ENCODE results near the gene ITPK1. TPM values are rescaled to one million over a fixed set of nuclear protein-coding genes. Genes with fewer than 3 reads are reported as not detected.

Gene ITPK1
- polyA plus RNA-seq, 1 of the 3 experiments (the other 2 are of a cell fraction) = 23.2 TPM

GRCh38 chr14:93008381-93008780, 107.3 kb downstream of the ITPK1 start:
- H3K79me2 ChIP-seq (ENCODE audit: insufficient read depth) = no peaks in the 10 kb centered on the region
- H3K4me3 ChIP-seq (ENCODE audit: low read depth in 2 of 2, low read length in 1 of 2) = no peak overlapping the region
- peak; percentile 82 for DNase-seq
- no peaks in the 10 kb centered on the region for H3F3A ChIP-seq (replicated peaks; ENCODE audit: insufficient read depth)
- TF ChIP-seq FOXM1 (IDR thresholded peaks at IDR 0.05; ENCODE audit: low read depth) = no peak
- peak; percentile 48 for TF ChIP-seq CHD2 (IDR thresholded peaks at IDR 0.05; ENCODE audit: low read length, partially characterized antibody)
- TF ChIP-seq MXI1 (IDR thresholded peaks at IDR 0.05; ENCODE audit: low read depth, low read length) = peak; percentile 86
- TF ChIP-seq POLR2AphosphoS5 (IDR thresholded peaks at IDR 0.05; ENCODE audit: low read depth, low read length) = no peak
- TF ChIP-seq RCOR1 (IDR thresholded peaks at IDR 0.05; ENCODE audit: low read length) = peak; percentile 49
- peak; percentile 8; the same call in 1 of the 2 replicates for TF ChIP-seq RAD21 (IDR thresholded peaks at IDR 0.05; ENCODE audit: low read length)
- peak in 1 of 2 experiments; percentile 74; a peak in 2 of 4 replicates for TF ChIP-seq EP300 (IDR thresholded peaks at IDR 0.05; ENCODE audit: borderline replicate concordance in 1 of 2, low read depth in 1 of 2, low read length in 1 of 2)
- TF ChIP-seq GATA2 (CRISPR knock-in tag; IDR thresholded peaks at IDR 0.05) = peak; percentile 35; the same call in 1 of the 2 replicates
- H3K4me2 ChIP-seq = peak overlapping the region; percentile 7; the same call in 1 of the 2 replicates
- no peaks in the 10 kb centered on the region for H3K9me3 ChIP-seq
- POLR2A ChIA-PET = interaction anchor here (1.1 to 8.4 kb wide), 4 partner anchors 11 to 123 kb away, joined by 3 to 39 read pairs (median 8); no protein-coding TSS in a partner anchor
- H3K27me3 ChIP-seq (ENCODE audit: insufficient read depth) = no peaks in the 10 kb centered on the region
- 51% methylated on average over 9 of the region's 9 CpGs for WGBS (ENCODE audit: low lambda C conversion rate)
- 0 out of 2 replicates have a peak, but pooled peaks cover 3% of the 10 kb centered on the region for H4K20me1 ChIP-seq (ENCODE audit: insufficient read depth)
- H3K27ac ChIP-seq (ENCODE audit: low read depth in 2 of 2, low read length in 1 of 2) = peak overlapping the region in 1 of 2 experiments; percentile 98; a peak in 2 of 4 replicates
- no peaks in the 10 kb centered on the region for H3K9me2 ChIP-seq
- no peak overlapping the region for H3K9ac ChIP-seq
- CTCF ChIA-PET = interaction anchor here (1.3 to 3.4 kb wide), 4 partner anchors 17 to 105 kb away, joined by 4 to 11 read pairs (median 8); no protein-coding TSS in a partner anchor
- peaks cover 19 to 100% of the 10 kb centered on the region in 2 experiments for H3K4me1 ChIP-seq (ENCODE audit: control insufficient read depth in 1 of 2, insufficient read depth in 2 of 2, low read depth in 1 of 2, low read length in 1 of 2)
- no peak overlapping the region for H2AFZ ChIP-seq (ENCODE audit: low read depth)
- H3K36me3 ChIP-seq (replicated peaks in 1 of 2; ENCODE audit: control insufficient read depth in 1 of 2, insufficient read depth in 2 of 2, low read length in 1 of 2) = no peaks in the 10 kb centered on the region

GRCh38 chr14:93007225-93007997, 108.3 kb downstream of the ITPK1 start:
- Histone ChIP-seq H3K4me3 (ENCODE audit: low read depth in 2 of 2, low read length in 1 of 2) (no peak overlapping the region), H3K9me3 (no peaks in the 10 kb centered on the region), H3K4me1 (ENCODE audit: control insufficient read depth in 1 of 2, insufficient read depth in 2 of 2, low read depth in 1 of 2, low read length in 1 of 2) (peaks cover 19 to 100% of the 10 kb centered on the region in 2 experiments), H3K27ac (ENCODE audit: low read depth in 2 of 2, low read length in 1 of 2) (peak overlapping the region in 1 of 2 experiments; percentile 98; a peak in 2 of 4 replicates), H3K27me3 (ENCODE audit: insufficient read depth) (no peaks in the 10 kb centered on the region), H3K9ac (no peak overlapping the region), H4K20me1 (ENCODE audit: insufficient read depth) (0 out of 2 replicates have a peak, but pooled peaks cover 3% of the 10 kb centered on the region), H3K79me2 (ENCODE audit: insufficient read depth) (no peaks in the 10 kb centered on the region), H3K4me2 (peak overlapping the region; percentile 7; the same call in 1 of the 2 replicates), H3F3A (replicated peaks; ENCODE audit: insufficient read depth) (no peaks in the 10 kb centered on the region), H3K36me3 (replicated peaks in 1 of 2; ENCODE audit: control insufficient read depth in 1 of 2, insufficient read depth in 2 of 2, low read length in 1 of 2) (no peaks in the 10 kb centered on the region), H3K9me2 (no peaks in the 10 kb centered on the region), H2AFZ (ENCODE audit: low read depth) (no peak overlapping the region)
- no peak for DNase-seq
- peak; percentile 24; the same call in 1 of the 2 replicates for TF ChIP-seq FOSL2 (IDR thresholded peaks at IDR 0.05; ENCODE audit: borderline replicate concordance, low read depth)
- TF ChIP-seq POLR2AphosphoS5 (IDR thresholded peaks at IDR 0.05; ENCODE audit: low read depth, low read length) = no peak
- TF ChIP-seq SIN3A (IDR thresholded peaks at IDR 0.05; ENCODE audit: borderline replicate concordance, low read depth, low read length) = no peak
- TF ChIP-seq FOXM1 (IDR thresholded peaks at IDR 0.05; ENCODE audit: low read depth) = no peak
- no peak for TF ChIP-seq CHD2 (IDR thresholded peaks at IDR 0.05; ENCODE audit: low read length, partially characterized antibody)
- TF ChIP-seq RXRA (IDR thresholded peaks at IDR 0.05; ENCODE audit: borderline replicate concordance, low read depth) = no peak
- TF ChIP-seq ELF1 (IDR thresholded peaks at IDR 0.05) = no peak
- TF ChIP-seq PBX3 (IDR thresholded peaks at IDR 0.05) = peak; percentile 54; the same call in 1 of the 2 replicates
- ChIA-PET POLR2A (interaction anchor here (0.6 to 8.4 kb wide), 9 partner anchors 10 to 122 kb away, joined by 3 to 39 read pairs (median 4); partner anchors contain the start of gene CHGA), CTCF (interaction anchor here (0.6 to 3.4 kb wide), 6 partner anchors 16 to 153 kb away, joined by 3 to 11 read pairs (median 6); no protein-coding TSS in a partner anchor)
- WGBS (ENCODE audit: low lambda C conversion rate) = 85% methylated on average over 7 of the region's 15 CpGs

Measured in SK-N-SH (cell line).